Thyroid gland (tissue), 4 donors: Measurements from ENCODE around the gene MPPED2. TPM values are rescaled to one million over a fixed set of nuclear protein-coding genes. Genes with fewer than 3 reads are reported as not detected.

Experiments
- DNase-seq, 2 donors: peaks; one replicate each; pipeline ENCODE4 v3.0.0-alpha.2; 2019
- H3K27ac ChIP-seq, 3 donors: fragments of 200-600 bp; sonication (generic); 1 replicate in 2 of 3; 2 replicates in 1 of 3; pipeline ENCODE4 v1.5.1; 2016 to 2019; ENCODE audit warnings: mild to moderate bottlenecking in 1 of 3, moderate library complexity in 1 of 3
- H3K27me3 ChIP-seq: fragments of 200-600 bp; sonication (generic); one replicate; pipeline ENCODE4 v1.5.1; 2019
- H3K36me3 ChIP-seq, 2 donors: fragments of 200-600 bp; sonication (generic); one replicate each; pipeline ENCODE4 v1.5.1; 2016 to 2019
- H3K4me1 ChIP-seq, 2 donors: fragments of 200-600 bp; sonication (generic); one replicate each; pipeline ENCODE4 v1.5.1; 2017 to 2019
- H3K4me3 ChIP-seq, 3 donors: fragments of 200-600 bp; sonication (generic); replicated peaks in 1 of 3; 1 replicate in 2 of 3; 2 replicates in 1 of 3; pipeline ENCODE4 v1.5.1; 2016; ENCODE audit warnings: mild to moderate bottlenecking in 1 of 3
- H3K9me3 ChIP-seq: fragments of 200-600 bp; sonication (generic); one replicate; pipeline ENCODE4 v1.5.1; 2017
- CTCF ChIP-seq, 6 experiments: fragments of 200-600 bp in 3 of 6; fragments of 450-650 bp in 3 of 6; sonication (generic) in 3 of 6; IDR thresholded peaks; one replicate each; pipeline ENCODE4 v1.5.1; 2016 to 2019; ENCODE audit warnings: antibody characterized with exemption in 6 of 6, mild to moderate bottlenecking in 2 of 6, inconsistent platforms in 1 of 6, moderate library complexity in 1 of 6
- POLR2A ChIP-seq, 2 donors: fragments of 450-650 bp; IDR thresholded peaks; one replicate each; pipeline ENCODE4 v1.6.1; 2017; ENCODE audit warnings: antibody characterized with exemption in 2 of 2, mild to moderate bottlenecking in 2 of 2, moderate library complexity in 1 of 2
- WGBS, 2 donors: methylation state at CpG; one replicate each; pipeline ENCODE4 v1.1.5; 2017; 5-methylcytosine and 5-hydroxymethylcytosine counted together
- intact Hi-C: fragments of 100-400 bp; cut with DNase I; formaldehyde crosslinking; loops from one replicate; pipeline ENCODE4 v1.15.1; 2023
- total RNA-seq, 4 donors: library from RNA; depleted of rRNA; stranded (reverse); fragments of >200 nt; gene quantifications; one replicate each; pipeline ENCODE4 v1.2.3, GENCODE V29; 2016

The MPPED2 gene
- total RNA-seq, 4 donors from 2014 or later, result 35.5 to 103 (median 75.0) TPM

GRCh38 chr11:30567644-30568043 is 18.5 kb downstream of the MPPED2 start:
- no peak for DNase-seq
- peak overlapping the region in 1 of 3 donors; percentile 13 for H3K27ac ChIP-seq
- no peak for TF ChIP-seq CTCF (IDR thresholded peaks at IDR 0.05)
- TF ChIP-seq POLR2A (IDR thresholded peaks at IDR 0.05), result no peak
- no peak overlapping the region for H3K4me3 ChIP-seq
- 87 to 97% methylated on average over 1 of the region's 1 CpG for WGBS, 2 donors
- intact Hi-C loops, result no loop called here
- H3K27me3 ChIP-seq, result no peaks in the 10 kb centered on the region
- H3K9me3 ChIP-seq, result no peaks in the 10 kb centered on the region
- peaks cover 26 to 33% of the 10 kb centered on the region in 2 donors for H3K4me1 ChIP-seq
- H3K36me3 ChIP-seq, result no peaks in the 10 kb centered on the region

- Histone ChIP-seq H3K27me3 (no peaks in the 10 kb centered on the region), H3K4me1 (peaks cover 25 to 33% of the 10 kb centered on the region in 2 donors), H3K27ac (peak overlapping the region in 2 of 3 donors; percentile 13 to 39), H3K9me3 (no peaks in the 10 kb centered on the region), H3K4me3 (no peak overlapping the region), H3K36me3 (no peaks in the 10 kb centered on the region)
- TF ChIP-seq POLR2A (IDR thresholded peaks at IDR 0.05), result no peak
- TF ChIP-seq CTCF (IDR thresholded peaks at IDR 0.05), result no peak
- DNase-seq, result no peak
- intact Hi-C loops, result no loop called here
- WGBS, 2 donors, result 58 to 62% methylated on average over 5 of the region's 5 CpGs
These were observed 19.0 kb downstream of the MPPED2 start for GRCh38 chr11:30567120-30567519.

DNA sequence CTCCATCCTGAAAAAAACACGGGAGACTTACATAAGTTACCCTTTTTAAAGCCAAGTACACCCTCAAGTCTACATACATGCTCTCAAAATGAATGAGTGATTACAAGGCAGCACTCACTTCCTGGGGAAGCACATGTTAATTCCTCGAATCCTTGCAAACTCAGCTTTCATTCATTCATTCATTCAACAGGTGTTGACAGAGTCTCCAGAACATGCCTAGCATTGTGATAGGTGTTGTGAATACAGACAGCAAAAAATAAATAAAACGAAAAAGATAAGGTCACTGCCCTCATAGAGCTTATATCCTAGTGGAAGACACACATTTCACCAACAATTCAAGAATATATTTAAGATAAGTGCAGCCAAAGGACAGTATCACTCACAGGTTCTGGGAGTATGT is 19.7 kb downstream of the MPPED2 start:
- Histone ChIP-seq H3K36me3 (no peaks in the 10 kb centered on the region), H3K27ac (peak overlapping the region in 1 of 3 donors; percentile 39), H3K4me3 (no peak overlapping the region), H3K9me3 (no peaks in the 10 kb centered on the region), H3K27me3 (no peaks in the 10 kb centered on the region), H3K4me1 (peaks cover 22 to 33% of the 10 kb centered on the region in 2 donors)
- DNase-seq, result no peak
- intact Hi-C loops, result no loop called here
- 74 to 78% methylated on average over 3 of the region's 3 CpGs for WGBS, 2 donors
- TF ChIP-seq POLR2A (IDR thresholded peaks at IDR 0.05), result no peak
- TF ChIP-seq CTCF (IDR thresholded peaks at IDR 0.05), result no peak

GRCh38 chr11:30565027-30565426 is 21.1 kb downstream of the MPPED2 start:
- Histone ChIP-seq H3K9me3 (no peaks in the 10 kb centered on the region), H3K4me1 (peaks cover 23 to 37% of the 10 kb centered on the region in 2 donors), H3K4me3 (no peak overlapping the region), H3K36me3 (no peaks in the 10 kb centered on the region), H3K27me3 (no peaks in the 10 kb centered on the region), H3K27ac (no peak overlapping the region)
- intact Hi-C loops, result no loop called here
- no peak for DNase-seq
- 84 to 90% methylated on average over 10 of the region's 10 CpGs for WGBS, 2 donors
- TF ChIP-seq CTCF (IDR thresholded peaks at IDR 0.05), result no peak
- TF ChIP-seq POLR2A (IDR thresholded peaks at IDR 0.05), result no peak

GRCh38 chr11:30561691-30562415 is 24.3 kb downstream of the MPPED2 start:
- no peak overlapping the region for H3K4me3 ChIP-seq
- DNase-seq, result no peak
- no peaks in the 10 kb centered on the region for H3K9me3 ChIP-seq
- H3K36me3 ChIP-seq, result no peaks in the 10 kb centered on the region
- 86 to 88% methylated on average over 1 of the region's 1 CpG for WGBS, 2 donors
- TF ChIP-seq CTCF (IDR thresholded peaks at IDR 0.05), result no peak
- no peak for TF ChIP-seq POLR2A (IDR thresholded peaks at IDR 0.05)
- H3K4me1 ChIP-seq, result peaks cover 19 to 26% of the 10 kb centered on the region in 2 donors
- intact Hi-C loops, result no loop called here
- no peaks in the 10 kb centered on the region for H3K27me3 ChIP-seq
- H3K27ac ChIP-seq, result peak overlapping the region in 2 of 3 donors; percentile 25 to 52
